ENCODE results near the gene C1QL3.
A peak's percentile ranks its signal among the peaks of the same experiment; 100 is the strongest.

C1QL3 gene

GRCh38 chr10:16521311-16522016 lies at the start of gene C1QL3:
Gene C1QL3 (minus strand): TSS chr10:16521879. CDS start chr10:16521065, 814 bp downstream.
- H3K36me3 ChIP-seq (ENCODE audit: control insufficient read depth in 2 of 2, insufficient read depth in 2 of 2, low read length in 2 of 2) = no peaks in the 10 kb centered on the region
- H3K27me3 ChIP-seq (ENCODE audit: control insufficient read depth in 2 of 2, insufficient read depth in 2 of 2, low read length in 2 of 2) = peaks cover 6 to 10% of the 10 kb centered on the region in 2 donors
- H3K4me3 ChIP-seq (ENCODE audit: low read length in 2 of 2) = peak within 1 kb of the TSS; percentile 48 to 56
- peaks cover 2% of the 10 kb centered on the region in 2 donors for H3K4me1 ChIP-seq (ENCODE audit: control insufficient read depth in 2 of 2, insufficient read depth in 2 of 2, low read length in 2 of 2)
- no peak within 1 kb of the TSS for H3K27ac ChIP-seq (ENCODE audit: low read depth in 2 of 2, low read length in 2 of 2)
- no peaks in the 10 kb centered on the region for H3K9me3 ChIP-seq (ENCODE audit: control insufficient read depth in 2 of 2, low read length in 2 of 2)
- no peak within 1 kb of the TSS for H3K9ac ChIP-seq (ENCODE audit: low read depth in 1 of 2, low read length in 2 of 2)

DNA sequence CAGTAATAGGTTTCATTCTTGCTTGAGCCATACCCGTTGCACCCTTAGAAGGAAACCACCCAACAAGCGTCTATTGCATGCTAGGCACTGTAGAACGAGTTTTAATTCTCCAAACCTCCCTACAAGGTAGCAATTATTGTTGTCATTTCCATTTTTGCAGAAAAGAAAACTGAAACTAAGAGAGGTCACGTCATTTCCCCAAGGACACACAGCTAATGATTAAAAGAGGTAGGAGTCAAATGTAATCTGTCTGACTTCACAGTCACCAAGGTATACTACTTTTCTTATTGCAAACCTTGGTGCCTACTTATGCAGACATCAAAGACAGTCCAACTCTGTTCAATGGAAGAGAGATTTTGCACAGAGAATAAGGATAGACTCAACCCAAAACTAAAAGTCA lies 49.1 kb upstream of the C1QL3 start:
- Histone ChIP-seq H3K36me3 (ENCODE audit: control insufficient read depth in 2 of 2, insufficient read depth in 2 of 2, low read length in 2 of 2) (no peaks in the 10 kb centered on the region), H3K27ac (ENCODE audit: low read depth in 2 of 2, low read length in 2 of 2) (no peak overlapping the region), H3K9me3 (ENCODE audit: control insufficient read depth in 2 of 2, low read length in 2 of 2) (no peaks in the 10 kb centered on the region), H3K4me1 (ENCODE audit: control insufficient read depth in 2 of 2, insufficient read depth in 2 of 2, low read length in 2 of 2) (no peaks in the 10 kb centered on the region), H3K9ac (ENCODE audit: low read depth in 1 of 2, low read length in 2 of 2) (no peak overlapping the region), H3K27me3 (ENCODE audit: control insufficient read depth in 2 of 2, insufficient read depth in 2 of 2, low read length in 2 of 2) (no peaks in the 10 kb centered on the region), H3K4me3 (ENCODE audit: low read length in 2 of 2) (no peak overlapping the region)

- Histone ChIP-seq H3K9me3 (ENCODE audit: control insufficient read depth in 2 of 2, low read length in 2 of 2) (no peaks in the 10 kb centered on the region), H3K36me3 (ENCODE audit: control insufficient read depth in 2 of 2, insufficient read depth in 2 of 2, low read length in 2 of 2) (no peaks in the 10 kb centered on the region), H3K27me3 (ENCODE audit: control insufficient read depth in 2 of 2, insufficient read depth in 2 of 2, low read length in 2 of 2) (no peaks in the 10 kb centered on the region), H3K4me1 (ENCODE audit: control insufficient read depth in 2 of 2, insufficient read depth in 2 of 2, low read length in 2 of 2) (no peaks in the 10 kb centered on the region), H3K4me3 (ENCODE audit: low read length in 2 of 2) (no peak overlapping the region), H3K27ac (ENCODE audit: low read depth in 2 of 2, low read length in 2 of 2) (no peak overlapping the region), H3K9ac (ENCODE audit: low read depth in 1 of 2, low read length in 2 of 2) (no peak overlapping the region)
Observed at GRCh38 chr10:16566202-16566805, 44.6 kb upstream of the C1QL3 start.

DNA sequence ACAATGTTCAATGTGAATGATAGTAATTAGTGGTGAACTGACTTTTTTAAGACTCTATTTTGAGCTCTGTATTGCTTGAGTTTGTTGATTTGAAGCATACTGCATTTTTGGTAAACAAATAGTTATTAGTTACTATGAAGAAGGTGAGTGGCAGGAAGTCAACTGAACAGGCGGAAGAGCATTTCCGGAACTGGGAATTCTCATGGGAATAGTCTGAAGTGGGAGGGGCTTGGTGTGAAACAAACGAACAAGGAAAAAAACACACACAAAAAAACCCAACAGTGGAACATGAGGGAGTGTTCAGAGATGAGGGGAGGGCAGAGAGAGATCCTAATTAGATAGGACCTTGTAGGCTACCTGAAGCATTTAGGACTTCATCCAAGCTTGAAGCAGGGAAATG lies 43.9 kb upstream of the C1QL3 start:
- no peaks in the 10 kb centered on the region for H3K9me3 ChIP-seq (ENCODE audit: control insufficient read depth in 2 of 2, low read length in 2 of 2)
- H3K4me3 ChIP-seq (ENCODE audit: low read length in 2 of 2) = no peak overlapping the region
- no peaks in the 10 kb centered on the region for H3K36me3 ChIP-seq (ENCODE audit: control insufficient read depth in 2 of 2, insufficient read depth in 2 of 2, low read length in 2 of 2)
- H3K27me3 ChIP-seq (ENCODE audit: control insufficient read depth in 2 of 2, insufficient read depth in 2 of 2, low read length in 2 of 2) = no peaks in the 10 kb centered on the region
- H3K4me1 ChIP-seq (ENCODE audit: control insufficient read depth in 2 of 2, insufficient read depth in 2 of 2, low read length in 2 of 2) = no peaks in the 10 kb centered on the region
- H3K27ac ChIP-seq (ENCODE audit: low read depth in 2 of 2, low read length in 2 of 2) = no peak overlapping the region
- no peak overlapping the region for H3K9ac ChIP-seq (ENCODE audit: low read depth in 1 of 2, low read length in 2 of 2)

DNA sequence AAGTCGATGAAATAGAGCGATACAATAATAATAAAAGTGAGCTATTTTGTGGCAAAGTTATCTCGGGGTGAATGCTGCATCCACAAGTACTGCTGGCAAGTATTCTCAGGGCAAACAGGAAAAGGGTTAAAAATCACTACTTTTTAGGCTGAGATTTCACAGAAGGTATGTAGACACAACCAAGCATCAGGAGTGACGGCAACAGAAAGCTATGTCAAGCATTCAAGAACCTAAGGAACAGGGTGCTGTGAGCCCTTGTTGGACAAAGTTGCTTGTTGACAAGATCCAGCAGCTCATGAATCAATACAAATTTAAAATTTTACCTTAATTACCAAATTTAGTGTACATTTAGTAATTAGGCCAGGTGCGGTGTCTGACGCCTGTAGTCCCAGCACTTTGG lies 41.2 kb upstream of the C1QL3 start:
- no peak overlapping the region for H3K27ac ChIP-seq (ENCODE audit: low read depth in 2 of 2, low read length in 2 of 2)
- no peaks in the 10 kb centered on the region for H3K9me3 ChIP-seq (ENCODE audit: control insufficient read depth in 2 of 2, low read length in 2 of 2)
- no peaks in the 10 kb centered on the region for H3K36me3 ChIP-seq (ENCODE audit: control insufficient read depth in 2 of 2, insufficient read depth in 2 of 2, low read length in 2 of 2)
- no peaks in the 10 kb centered on the region for H3K4me1 ChIP-seq (ENCODE audit: control insufficient read depth in 2 of 2, insufficient read depth in 2 of 2, low read length in 2 of 2)
- no peak overlapping the region for H3K4me3 ChIP-seq (ENCODE audit: low read length in 2 of 2)
- no peak overlapping the region for H3K9ac ChIP-seq (ENCODE audit: low read depth in 1 of 2, low read length in 2 of 2)
- no peaks in the 10 kb centered on the region for H3K27me3 ChIP-seq (ENCODE audit: control insufficient read depth in 2 of 2, insufficient read depth in 2 of 2, low read length in 2 of 2)

- H3K27ac ChIP-seq (ENCODE audit: low read depth in 2 of 2, low read length in 2 of 2) = no peak overlapping the region
- H3K27me3 ChIP-seq (ENCODE audit: control insufficient read depth in 2 of 2, insufficient read depth in 2 of 2, low read length in 2 of 2) = no peaks in the 10 kb centered on the region
- H3K9me3 ChIP-seq (ENCODE audit: control insufficient read depth in 2 of 2, low read length in 2 of 2) = no peaks in the 10 kb centered on the region
- H3K4me1 ChIP-seq (ENCODE audit: control insufficient read depth in 2 of 2, insufficient read depth in 2 of 2, low read length in 2 of 2) = no peaks in the 10 kb centered on the region
- H3K36me3 ChIP-seq (ENCODE audit: control insufficient read depth in 2 of 2, insufficient read depth in 2 of 2, low read length in 2 of 2) = no peaks in the 10 kb centered on the region
- H3K4me3 ChIP-seq (ENCODE audit: low read length in 2 of 2) = no peak overlapping the region
- H3K9ac ChIP-seq (ENCODE audit: low read depth in 1 of 2, low read length in 2 of 2) = no peak overlapping the region
Observed at GRCh38 chr10:16559236-16559773, 37.6 kb upstream of the C1QL3 start.

GRCh38 chr10:16547973-16548372 lies 26.3 kb upstream of the C1QL3 start:
- Histone ChIP-seq H3K4me1 (ENCODE audit: control insufficient read depth in 2 of 2, insufficient read depth in 2 of 2, low read length in 2 of 2) (no peaks in the 10 kb centered on the region), H3K9me3 (ENCODE audit: control insufficient read depth in 2 of 2, low read length in 2 of 2) (no peaks in the 10 kb centered on the region), H3K27me3 (ENCODE audit: control insufficient read depth in 2 of 2, insufficient read depth in 2 of 2, low read length in 2 of 2) (no peaks in the 10 kb centered on the region), H3K36me3 (ENCODE audit: control insufficient read depth in 2 of 2, insufficient read depth in 2 of 2, low read length in 2 of 2) (no peaks in the 10 kb centered on the region), H3K4me3 (ENCODE audit: low read length in 2 of 2) (no peak overlapping the region), H3K27ac (ENCODE audit: low read depth in 2 of 2, low read length in 2 of 2) (no peak overlapping the region), H3K9ac (ENCODE audit: low read depth in 1 of 2, low read length in 2 of 2) (no peak overlapping the region)

DNA sequence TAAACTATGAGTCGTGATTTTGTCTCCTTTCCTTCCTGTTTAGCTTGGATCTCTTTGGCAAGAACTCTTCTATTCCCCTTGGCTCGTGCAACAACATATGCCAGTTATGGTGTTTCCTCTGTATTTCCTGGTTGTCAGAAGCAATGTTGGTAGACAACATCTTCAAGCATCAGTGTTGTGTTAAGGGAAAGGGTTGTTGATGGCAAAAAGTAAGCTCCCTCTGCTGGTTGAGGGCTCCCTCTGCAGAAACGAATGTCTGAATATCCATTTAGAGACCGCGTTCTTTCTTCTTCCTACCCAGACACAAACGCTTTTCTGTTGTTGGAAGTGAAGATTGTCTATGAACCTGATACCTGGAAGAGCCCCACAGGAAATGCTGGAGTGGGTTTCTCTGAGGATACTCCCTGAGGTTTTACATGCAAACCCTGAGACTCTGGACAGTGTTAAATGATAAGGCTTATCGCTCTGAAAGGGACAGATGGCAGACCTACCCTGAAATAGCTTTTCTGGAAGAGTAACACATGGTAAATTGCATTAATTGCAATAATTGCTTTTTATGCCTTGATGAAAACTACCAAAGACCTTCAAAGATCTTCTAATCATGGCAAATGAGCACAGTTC lies 23.5 kb upstream of the C1QL3 start:
- H3K27me3 ChIP-seq (ENCODE audit: control insufficient read depth in 2 of 2, insufficient read depth in 2 of 2, low read length in 2 of 2) = no peaks in the 10 kb centered on the region
- no peak overlapping the region for H3K9ac ChIP-seq (ENCODE audit: low read depth in 1 of 2, low read length in 2 of 2)
- no peaks in the 10 kb centered on the region for H3K4me1 ChIP-seq (ENCODE audit: control insufficient read depth in 2 of 2, insufficient read depth in 2 of 2, low read length in 2 of 2)
- no peak overlapping the region for H3K4me3 ChIP-seq (ENCODE audit: low read length in 2 of 2)
- H3K9me3 ChIP-seq (ENCODE audit: control insufficient read depth in 2 of 2, low read length in 2 of 2) = no peaks in the 10 kb centered on the region
- H3K36me3 ChIP-seq (ENCODE audit: control insufficient read depth in 2 of 2, insufficient read depth in 2 of 2, low read length in 2 of 2) = no peaks in the 10 kb centered on the region
- no peak overlapping the region for H3K27ac ChIP-seq (ENCODE audit: low read depth in 2 of 2, low read length in 2 of 2)

- Histone ChIP-seq H3K36me3 (ENCODE audit: control insufficient read depth in 2 of 2, insufficient read depth in 2 of 2, low read length in 2 of 2) (no peaks in the 10 kb centered on the region), H3K27me3 (ENCODE audit: control insufficient read depth in 2 of 2, insufficient read depth in 2 of 2, low read length in 2 of 2) (no peaks in the 10 kb centered on the region), H3K4me3 (ENCODE audit: low read length in 2 of 2) (no peak overlapping the region), H3K9me3 (ENCODE audit: control insufficient read depth in 2 of 2, low read length in 2 of 2) (no peaks in the 10 kb centered on the region), H3K27ac (ENCODE audit: low read depth in 2 of 2, low read length in 2 of 2) (no peak overlapping the region), H3K4me1 (ENCODE audit: control insufficient read depth in 2 of 2, insufficient read depth in 2 of 2, low read length in 2 of 2) (no peaks in the 10 kb centered on the region), H3K9ac (ENCODE audit: low read depth in 1 of 2, low read length in 2 of 2) (no peak overlapping the region)
Observed at GRCh38 chr10:16544591-16544990, 22.9 kb upstream of the C1QL3 start.

- no peaks in the 10 kb centered on the region for H3K27me3 ChIP-seq (ENCODE audit: control insufficient read depth in 2 of 2, insufficient read depth in 2 of 2, low read length in 2 of 2)
- H3K4me1 ChIP-seq (ENCODE audit: control insufficient read depth in 2 of 2, insufficient read depth in 2 of 2, low read length in 2 of 2) = no peaks in the 10 kb centered on the region
- no peak overlapping the region for H3K9ac ChIP-seq (ENCODE audit: low read depth in 1 of 2, low read length in 2 of 2)
- no peaks in the 10 kb centered on the region for H3K9me3 ChIP-seq (ENCODE audit: control insufficient read depth in 2 of 2, low read length in 2 of 2)
- no peak overlapping the region for H3K4me3 ChIP-seq (ENCODE audit: low read length in 2 of 2)
- H3K36me3 ChIP-seq (ENCODE audit: control insufficient read depth in 2 of 2, insufficient read depth in 2 of 2, low read length in 2 of 2) = no peaks in the 10 kb centered on the region
- no peak overlapping the region for H3K27ac ChIP-seq (ENCODE audit: low read depth in 2 of 2, low read length in 2 of 2)
Observed at GRCh38 chr10:16544099-16544498, 22.4 kb upstream of the C1QL3 start.

Data from mucosa of rectum (tissue), 2 donors.